Measurements from ENCODE around the gene GCSH.

GCSH gene

DNA sequence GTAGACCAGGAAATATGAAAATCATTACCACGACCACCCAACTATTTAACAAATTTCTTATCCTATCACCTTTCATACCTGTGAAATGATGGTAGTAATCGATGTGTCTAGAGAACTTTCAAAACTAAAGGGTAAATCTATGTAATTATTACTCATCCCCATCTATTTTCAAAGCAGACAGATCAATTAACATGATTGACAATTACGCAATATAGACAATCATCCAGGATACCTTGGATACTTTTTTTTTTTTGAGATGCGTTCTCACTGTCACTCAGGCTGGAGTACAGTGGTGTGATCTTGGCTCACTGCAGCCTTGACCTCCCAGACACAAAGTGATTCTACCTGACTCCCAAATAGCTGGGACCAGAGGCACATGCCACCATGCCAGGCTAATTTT is 15.2 kb downstream of the GCSH start:
- TF ChIP-seq, protein P1, sequence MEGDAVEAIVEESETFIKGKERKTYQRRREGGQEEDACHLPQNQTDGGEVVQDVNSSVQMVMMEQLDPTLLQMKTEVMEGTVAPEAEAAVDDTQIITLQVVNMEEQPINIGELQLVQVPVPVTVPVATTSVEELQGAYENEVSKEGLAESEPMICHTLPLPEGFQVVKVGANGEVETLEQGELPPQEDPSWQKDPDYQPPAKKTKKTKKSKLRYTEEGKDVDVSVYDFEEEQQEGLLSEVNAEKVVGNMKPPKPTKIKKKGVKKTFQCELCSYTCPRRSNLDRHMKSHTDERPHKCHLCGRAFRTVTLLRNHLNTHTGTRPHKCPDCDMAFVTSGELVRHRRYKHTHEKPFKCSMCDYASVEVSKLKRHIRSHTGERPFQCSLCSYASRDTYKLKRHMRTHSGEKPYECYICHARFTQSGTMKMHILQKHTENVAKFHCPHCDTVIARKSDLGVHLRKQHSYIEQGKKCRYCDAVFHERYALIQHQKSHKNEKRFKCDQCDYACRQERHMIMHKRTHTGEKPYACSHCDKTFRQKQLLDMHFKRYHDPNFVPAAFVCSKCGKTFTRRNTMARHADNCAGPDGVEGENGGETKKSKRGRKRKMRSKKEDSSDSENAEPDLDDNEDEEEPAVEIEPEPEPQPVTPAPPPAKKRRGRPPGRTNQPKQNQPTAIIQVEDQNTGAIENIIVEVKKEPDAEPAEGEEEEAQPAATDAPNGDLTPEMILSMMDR (IDR thresholded peaks at IDR 0.05; ENCODE audit: low read depth, low read length, missing control alignments) = no peak

DNA sequence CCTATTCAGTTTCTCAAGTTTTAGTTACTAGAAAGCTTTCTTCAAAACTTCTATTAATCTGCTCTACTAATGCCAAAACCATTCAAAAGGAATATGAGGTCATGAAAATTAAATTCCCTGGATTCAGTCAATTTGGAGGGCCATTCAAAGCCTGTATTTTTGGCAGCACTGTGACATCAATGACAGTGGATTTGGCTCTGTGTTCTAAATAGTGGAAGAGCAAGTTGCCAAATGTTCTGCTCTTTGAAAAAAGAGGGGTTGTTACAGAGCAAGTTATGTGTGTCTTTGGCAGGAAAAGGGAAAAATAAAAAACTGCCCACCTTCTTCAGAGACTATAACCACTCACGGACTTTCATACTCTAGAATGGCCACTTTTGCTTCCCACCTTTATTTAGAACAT is 16.0 kb downstream of the GCSH start:
- no peak overlapping the region for H3K4me3 ChIP-seq (replicated peaks; ENCODE audit: low read depth, low read length)
- TF ChIP-seq, protein P1 (IDR thresholded peaks at IDR 0.05; ENCODE audit: low read depth, low read length, missing control alignments) = no peak
- no peak for DNase-seq (ENCODE audit: extremely low read depth, low read depth)

More for the DNA sequence above, 15.2 kb downstream of the GCSH start:
- H3K4me3 ChIP-seq (replicated peaks; ENCODE audit: low read depth, low read length) = no peak overlapping the region
- DNase-seq (ENCODE audit: extremely low read depth, low read depth) = no peak

DNA sequence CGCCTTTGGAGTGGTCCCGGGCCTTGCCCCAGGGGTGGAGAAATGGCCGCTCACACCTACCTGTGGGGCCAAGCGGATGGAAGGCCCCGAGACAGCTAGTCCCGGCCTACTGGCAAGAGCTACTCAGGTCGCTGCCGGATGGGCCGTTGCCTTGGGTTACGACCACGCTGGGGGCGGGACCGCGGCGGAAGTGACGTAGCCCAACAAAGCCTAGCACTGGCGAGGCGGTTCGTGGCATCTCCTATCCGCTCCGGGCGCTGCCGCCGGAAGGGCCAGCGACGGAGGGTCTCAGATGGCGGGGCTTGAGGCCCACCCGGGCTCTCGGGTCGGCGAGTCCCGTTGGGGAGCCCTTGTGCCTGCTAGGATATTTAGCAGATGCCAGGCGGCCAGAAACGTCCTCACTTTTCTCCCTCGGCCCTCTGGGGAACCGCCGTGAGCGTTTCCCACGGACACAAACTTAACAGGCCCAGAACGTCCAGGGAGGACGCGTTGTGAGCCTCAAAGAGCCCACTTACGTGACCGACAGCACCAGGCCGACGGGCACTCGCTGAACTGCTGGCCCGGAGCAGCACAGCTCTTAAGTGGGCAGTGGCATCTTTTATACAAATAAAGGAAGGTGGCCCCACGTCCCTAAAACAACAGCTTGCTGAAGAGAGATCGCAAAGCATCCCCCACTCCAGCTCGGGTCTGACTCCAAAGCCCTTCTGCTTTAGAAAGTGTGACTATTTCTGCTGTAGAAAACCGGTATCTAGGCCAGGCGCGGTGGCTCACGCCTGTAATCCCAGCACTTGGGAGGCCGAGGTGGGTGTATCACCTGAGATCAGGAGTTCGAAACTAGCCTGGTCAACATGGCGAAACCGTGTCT is 18.9 kb downstream of the GCSH start, which contains the start of gene C16orf46:
Gene C16orf46, minus strand, starts transcription at position 163 of the 865 bp plus-strand sequence. CDS start 13,283 bp downstream, outside the sequence.
- TF ChIP-seq, protein P1 (IDR thresholded peaks at IDR 0.05; ENCODE audit: low read depth, low read length, missing control alignments) = no peak
- peak; percentile 77 for DNase-seq (ENCODE audit: extremely low read depth, low read depth)
- peak within 1 kb of the TSS; percentile 65 for H3K4me3 ChIP-seq (replicated peaks; ENCODE audit: low read depth, low read length)

DNA sequence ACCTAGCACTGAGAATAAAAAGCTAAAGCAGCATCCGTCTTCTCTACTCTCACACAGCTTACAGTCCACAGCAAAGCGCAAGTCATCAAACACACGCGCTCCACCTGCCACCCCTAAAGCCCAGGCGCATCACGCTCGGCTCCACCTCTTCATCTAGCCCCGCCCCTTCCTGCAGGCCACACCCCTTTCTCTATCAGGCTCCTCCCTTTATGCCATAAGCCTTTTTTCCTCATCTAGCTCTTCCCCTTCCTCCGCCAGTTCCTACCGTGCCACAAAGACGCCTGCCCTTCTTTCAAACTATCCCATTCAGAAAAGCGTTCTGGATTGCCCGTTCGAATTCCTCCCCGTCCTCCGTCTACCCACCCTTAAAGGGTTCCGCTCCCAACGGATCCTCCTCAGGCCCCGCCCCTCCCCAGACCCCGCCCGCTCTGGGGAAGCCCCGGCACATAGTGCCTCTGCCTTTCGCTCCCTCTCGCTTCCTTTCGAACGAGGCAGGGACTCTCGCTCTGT is 19.6 kb downstream of the GCSH start:
- H3K4me3 ChIP-seq (replicated peaks; ENCODE audit: low read depth, low read length) = peak overlapping the region; percentile 65
- TF ChIP-seq, protein P1 (IDR thresholded peaks at IDR 0.05; ENCODE audit: low read depth, low read length, missing control alignments) = no peak
- DNase-seq (ENCODE audit: extremely low read depth, low read depth) = peak; percentile 61

DNA sequence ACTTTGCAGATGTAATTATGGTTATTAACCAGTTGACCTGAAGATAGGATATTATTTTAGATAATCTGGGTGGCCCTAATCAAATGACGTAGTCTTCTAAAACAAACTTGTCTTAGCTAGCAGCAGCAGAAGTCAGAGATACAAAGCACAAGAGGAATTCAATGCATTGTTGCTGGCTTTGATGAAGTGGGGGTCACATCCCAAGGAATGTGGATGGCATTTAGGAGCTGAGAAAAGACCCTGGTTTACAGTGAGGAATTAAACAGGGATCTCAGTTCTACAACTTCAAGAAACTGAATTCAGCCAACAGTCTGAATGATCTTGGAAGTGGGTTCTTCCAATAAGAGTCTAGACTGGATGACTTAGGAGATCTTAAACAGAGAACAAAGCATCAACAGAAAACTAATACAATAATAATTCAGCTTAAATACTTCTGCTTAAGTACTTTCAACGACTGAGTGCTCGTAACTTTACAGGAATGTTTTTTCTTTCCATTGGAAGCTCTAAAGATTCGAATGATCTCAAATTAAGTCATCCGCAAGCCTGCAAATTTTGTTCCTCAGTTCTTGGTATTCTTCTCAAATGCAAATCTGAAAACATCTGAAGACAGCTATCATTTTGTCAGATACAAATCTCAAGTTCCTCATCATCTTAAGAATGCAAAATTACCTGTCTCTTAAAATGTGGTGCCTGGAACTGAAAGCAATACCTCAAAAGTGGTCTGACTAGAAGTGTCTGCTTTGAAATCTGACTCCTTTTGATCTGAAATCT is 22.4 kb downstream of the GCSH start:
- no peak overlapping the region for H3K4me3 ChIP-seq (replicated peaks; ENCODE audit: low read depth, low read length)
- DNase-seq (ENCODE audit: extremely low read depth, low read depth) = no peak
- TF ChIP-seq, protein P1 (IDR thresholded peaks at IDR 0.05; ENCODE audit: low read depth, low read length, missing control alignments) = no peak

DNA sequence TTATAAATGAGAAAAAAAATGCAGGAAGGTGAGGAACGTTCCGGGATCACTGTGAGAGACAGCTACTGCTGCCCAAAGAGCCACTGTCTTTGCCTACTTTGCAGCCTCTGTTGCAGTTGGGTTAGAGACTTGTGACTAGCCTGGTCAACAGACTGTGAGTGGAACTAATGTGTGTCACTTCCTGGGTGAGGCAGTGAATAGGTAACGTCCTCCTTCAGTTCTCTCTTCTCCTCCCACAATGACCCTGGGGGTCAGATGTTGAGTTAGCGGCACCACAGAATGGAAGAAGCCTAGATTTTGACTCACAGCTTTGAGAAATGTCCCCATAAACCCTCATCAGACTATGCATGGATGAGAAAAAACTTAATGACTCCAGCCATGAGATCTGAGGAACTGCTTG is 24.4 kb downstream of the GCSH start:
- TF ChIP-seq, protein P1 (IDR thresholded peaks at IDR 0.05; ENCODE audit: low read depth, low read length, missing control alignments) = no peak

More for the DNA sequence above, 24.4 kb downstream of the GCSH start:
- DNase-seq (ENCODE audit: extremely low read depth, low read depth) = no peak
- no peak overlapping the region for H3K4me3 ChIP-seq (replicated peaks; ENCODE audit: low read depth, low read length)

All from HFF-Myc (cell line).